Neural progenitor cell (in vitro differentiated cells): ENCODE results near the gene TXNRD1.

Experiments used
- EZH2 ChIP-seq: fragments of 200-600 bp; sonication (generic); IDR thresholded peaks from 2 replicates; pipeline ENCODE4 v1.6.1; 2017; ENCODE audit warnings: antibody characterized with exemption, mild to moderate bottlenecking, moderate library complexity
- EZH2phosphoT487 ChIP-seq: fragments of 200-600 bp; sonication (generic); IDR thresholded peaks from 2 replicates; pipeline ENCODE4 v1.6.1; 2017; ENCODE audit warnings: antibody characterized with exemption
- TF ChIP-seq, protein P1 (sequence below): fragments of 200-600 bp; sonication (generic); IDR thresholded peaks from 2 replicates; pipeline ENCODE4 v1.5.1; 2017; ENCODE audit warnings: antibody characterized with exemption, mild to moderate bottlenecking

GRCh38 chr12:104220931-104221330, 5.4 kb downstream of the TXNRD1 start:
- TF ChIP-seq, protein P1, sequence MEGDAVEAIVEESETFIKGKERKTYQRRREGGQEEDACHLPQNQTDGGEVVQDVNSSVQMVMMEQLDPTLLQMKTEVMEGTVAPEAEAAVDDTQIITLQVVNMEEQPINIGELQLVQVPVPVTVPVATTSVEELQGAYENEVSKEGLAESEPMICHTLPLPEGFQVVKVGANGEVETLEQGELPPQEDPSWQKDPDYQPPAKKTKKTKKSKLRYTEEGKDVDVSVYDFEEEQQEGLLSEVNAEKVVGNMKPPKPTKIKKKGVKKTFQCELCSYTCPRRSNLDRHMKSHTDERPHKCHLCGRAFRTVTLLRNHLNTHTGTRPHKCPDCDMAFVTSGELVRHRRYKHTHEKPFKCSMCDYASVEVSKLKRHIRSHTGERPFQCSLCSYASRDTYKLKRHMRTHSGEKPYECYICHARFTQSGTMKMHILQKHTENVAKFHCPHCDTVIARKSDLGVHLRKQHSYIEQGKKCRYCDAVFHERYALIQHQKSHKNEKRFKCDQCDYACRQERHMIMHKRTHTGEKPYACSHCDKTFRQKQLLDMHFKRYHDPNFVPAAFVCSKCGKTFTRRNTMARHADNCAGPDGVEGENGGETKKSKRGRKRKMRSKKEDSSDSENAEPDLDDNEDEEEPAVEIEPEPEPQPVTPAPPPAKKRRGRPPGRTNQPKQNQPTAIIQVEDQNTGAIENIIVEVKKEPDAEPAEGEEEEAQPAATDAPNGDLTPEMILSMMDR = no peak
- TF ChIP-seq EZH2 = no peak
- no peak for TF ChIP-seq EZH2phosphoT487
